CD14-positive monocyte (primary cell): ENCODE results near the gene PYROXD2. TPM values are rescaled to one million over a fixed set of nuclear protein-coding genes. Genes with fewer than 3 reads are reported as not detected.

Source experiments
- DNase-seq, 3 donors: peaks; one replicate each; pipeline ENCODE4 v3.0.0-alpha.2; 2011 to 2022
- H2AFZ ChIP-seq: 2 replicates; pipeline ENCODE4 v1.6.0; 2012; ENCODE audit warnings: mild to moderate bottlenecking, low read depth, low read length, inconsistent platforms; ENCODE audit not compliant: insufficient read depth, poor library complexity, severe bottlenecking
- H3K27ac ChIP-seq, 2 donors: 1 replicate in 1 of 2; 2 replicates in 1 of 2; pipeline ENCODE4 v1.5.1; 2012 to 2013; ENCODE audit warnings: low read length in 2 of 2, control low read depth in 1 of 2, inconsistent platforms in 1 of 2, low read depth in 1 of 2, mild to moderate bottlenecking in 1 of 2
- H3K27me3 ChIP-seq, 2 donors: one replicate each; pipeline versions ENCODE4 v1.6.0 to v1.6.1; 2011 to 2013; ENCODE audit warnings: low read length in 2 of 2; ENCODE audit not compliant: control insufficient read depth in 2 of 2, insufficient read depth in 2 of 2
- H3K36me3 ChIP-seq, 2 donors: replicated peaks in 1 of 2; 1 replicate in 1 of 2; 2 replicates in 1 of 2; pipeline versions ENCODE4 v1.5.1 to v1.6.1; 2012 to 2013; ENCODE audit warnings: low read length in 2 of 2, control low read depth in 1 of 2, inconsistent platforms in 1 of 2, mild to moderate bottlenecking in 1 of 2; ENCODE audit not compliant: insufficient read depth in 2 of 2, control insufficient read depth in 1 of 2
- H3K4me1 ChIP-seq, 2 donors: 1 replicate in 1 of 2; 2 replicates in 1 of 2; pipeline versions ENCODE4 v1.5.1 to v1.6.1; 2012 to 2013; ENCODE audit warnings: low read length in 2 of 2, control low read depth in 1 of 2, inconsistent platforms in 1 of 2, mild to moderate bottlenecking in 1 of 2, moderate library complexity in 1 of 2; ENCODE audit not compliant: insufficient read depth in 2 of 2, control insufficient read depth in 1 of 2
- H3K4me2 ChIP-seq: replicated peaks from 2 replicates; pipeline ENCODE3; 2012; ENCODE audit warnings: low read length, moderate library complexity, mild to moderate bottlenecking; ENCODE audit not compliant: poor library complexity, severe bottlenecking; ENCODE audit errors: extremely low read depth
- H3K4me3 ChIP-seq, 3 experiments: fragments of 200-600 bp in 1 of 3; sonication (generic) in 1 of 3; replicated peaks in 1 of 3; 1 replicate in 2 of 3; 2 replicates in 1 of 3; pipeline ENCODE4 v1.5.1; 2011 to 2013; ENCODE audit warnings: low read length in 3 of 3, mild to moderate bottlenecking in 3 of 3, control low read depth in 2 of 3, low read depth in 2 of 3, inconsistent platforms in 1 of 3, moderate library complexity in 1 of 3
- H3K79me2 ChIP-seq: 2 replicates; pipeline ENCODE4 v1.6.0; 2012; ENCODE audit warnings: mild to moderate bottlenecking, control low read depth, inconsistent platforms, low read length, moderate library complexity; ENCODE audit not compliant: insufficient read depth
- H3K9ac ChIP-seq: 2 replicates; pipeline ENCODE4 v1.6.0; 2017; ENCODE audit warnings: low read length, mild to moderate bottlenecking; ENCODE audit not compliant: insufficient read depth, poor library complexity, severe bottlenecking
- H3K9me3 ChIP-seq, 2 donors: replicated peaks in 1 of 2; 1 replicate in 1 of 2; 2 replicates in 1 of 2; pipeline versions ENCODE4 v1.5.1 to v1.6.1; 2012 to 2013; ENCODE audit warnings: low read length in 2 of 2, control low read depth in 1 of 2; ENCODE audit not compliant: control insufficient read depth in 1 of 2, insufficient read depth in 1 of 2
- H4K20me1 ChIP-seq: 2 replicates; pipeline ENCODE4 v1.6.0; 2012; ENCODE audit warnings: mild to moderate bottlenecking, low read length, control low read depth, moderate library complexity; ENCODE audit not compliant: insufficient read depth
- H3K27ac Mint-ChIP-seq, 7 donors: one replicate each; pipeline ENCODE4 v1.8.0; 2020; ENCODE audit warnings: mild to moderate bottlenecking in 7 of 7, mixed read lengths in 7 of 7, moderate library complexity in 6 of 7, inconsistent platforms in 2 of 7
- H3K27me3 Mint-ChIP-seq, 3 donors: one replicate each; pipeline ENCODE4 v1.8.0; 2021 to 2022; ENCODE audit warnings: low read depth in 3 of 3, mild to moderate bottlenecking in 3 of 3, mixed read lengths in 3 of 3, moderate library complexity in 3 of 3, inconsistent platforms in 1 of 3
- H3K36me3 Mint-ChIP-seq, 2 donors: one replicate each; pipeline ENCODE4 v1.8.0; 2020; ENCODE audit warnings: mixed read lengths in 2 of 2, inconsistent platforms in 1 of 2, mild to moderate bottlenecking in 1 of 2
- H3K4me1 Mint-ChIP-seq: one replicate; pipeline ENCODE4 v1.8.0; 2020; ENCODE audit warnings: mild to moderate bottlenecking, mixed read lengths
- H3K4me3 Mint-ChIP-seq, 2 donors: one replicate each; pipeline ENCODE4 v1.8.0; 2020; ENCODE audit warnings: mild to moderate bottlenecking in 2 of 2, mixed read lengths in 2 of 2, moderate library complexity in 1 of 2
- H3K9me3 Mint-ChIP-seq, 7 donors: one replicate each; pipeline ENCODE4 v1.8.0; 2020 to 2022; ENCODE audit warnings: mixed read lengths in 7 of 7, mild to moderate bottlenecking in 6 of 7, moderate library complexity in 6 of 7, inconsistent platforms in 2 of 7
- WGBS: methylation state at CpG from one replicate; pipeline ENCODE4 v1.1.5; 2013; ENCODE audit warnings: missing lambda C conversion rate; ENCODE audit not compliant: insufficient coverage; 5-methylcytosine and 5-hydroxymethylcytosine counted together
- intact Hi-C, 2 donors: fragments of 100-400 bp; cut with micrococcal nuclease; formaldehyde crosslinking; loops; one replicate each; pipeline versions ENCODE4 v1.15.0 to v1.15.1; 2023
- polyA plus RNA-seq, 3 donors: library from polyadenylated mRNA; depleted of rRNA in 1 of 3; unstranded in 2 of 3; stranded (reverse) in 1 of 3; fragments of 300-500 nt in 2 of 3; fragments of >200 nt in 1 of 3; fragmentation: Illumina TruSeq in 2 of 3; gene quantifications; 1 replicate in 2 of 3; 2 replicates in 1 of 3; pipeline ENCODE4 v1.2.3, GENCODE V29; 2012 to 2021
- TF ChIP-seq, protein P1 (sequence below): fragments of 200-600 bp; IDR thresholded peaks from one replicate; pipeline ENCODE4 v1.8.0; 2022; ENCODE audit warnings: antibody characterized with exemption, mild to moderate bottlenecking

PYROXD2 gene
- polyA plus RNA-seq, 3 donors: 0.27 to 21.6 (median 1.00) TPM

DNA sequence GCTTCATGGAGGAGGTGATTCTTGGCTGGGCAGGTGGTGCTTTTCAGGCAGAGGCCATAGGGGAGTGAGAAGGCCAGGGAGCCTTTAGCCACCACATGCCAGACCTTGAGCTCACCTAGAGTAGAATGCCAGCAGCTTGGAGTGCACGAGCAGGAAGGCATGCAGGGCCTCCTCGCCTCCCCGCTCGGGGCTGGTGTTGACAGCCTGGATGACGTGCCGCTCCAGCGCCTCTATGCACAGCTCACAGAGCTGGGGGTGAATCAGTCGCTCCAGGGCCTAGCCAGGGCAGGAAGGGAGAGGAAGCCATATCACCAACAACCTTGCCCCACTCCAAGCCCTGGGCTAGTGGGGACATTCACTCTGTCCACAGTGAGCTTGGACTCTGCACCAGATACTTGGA lies 16.0 kb upstream of the PYROXD2 start:
- no peak for DNase-seq
- no peak overlapping the region for H3K27ac ChIP-seq
- H3K4me3 ChIP-seq: no peak overlapping the region
- no peak overlapping the region for H3K9ac ChIP-seq
- peaks cover 2 to 11% (median 3%) of the 10 kb centered on the region in 7 donors for H3K9me3 Mint-ChIP-seq
- no peak overlapping the region for H2AFZ ChIP-seq
- peaks cover 81 to 94% of the 10 kb centered on the region in 2 donors for H3K36me3 Mint-ChIP-seq
- TF ChIP-seq, protein P1, sequence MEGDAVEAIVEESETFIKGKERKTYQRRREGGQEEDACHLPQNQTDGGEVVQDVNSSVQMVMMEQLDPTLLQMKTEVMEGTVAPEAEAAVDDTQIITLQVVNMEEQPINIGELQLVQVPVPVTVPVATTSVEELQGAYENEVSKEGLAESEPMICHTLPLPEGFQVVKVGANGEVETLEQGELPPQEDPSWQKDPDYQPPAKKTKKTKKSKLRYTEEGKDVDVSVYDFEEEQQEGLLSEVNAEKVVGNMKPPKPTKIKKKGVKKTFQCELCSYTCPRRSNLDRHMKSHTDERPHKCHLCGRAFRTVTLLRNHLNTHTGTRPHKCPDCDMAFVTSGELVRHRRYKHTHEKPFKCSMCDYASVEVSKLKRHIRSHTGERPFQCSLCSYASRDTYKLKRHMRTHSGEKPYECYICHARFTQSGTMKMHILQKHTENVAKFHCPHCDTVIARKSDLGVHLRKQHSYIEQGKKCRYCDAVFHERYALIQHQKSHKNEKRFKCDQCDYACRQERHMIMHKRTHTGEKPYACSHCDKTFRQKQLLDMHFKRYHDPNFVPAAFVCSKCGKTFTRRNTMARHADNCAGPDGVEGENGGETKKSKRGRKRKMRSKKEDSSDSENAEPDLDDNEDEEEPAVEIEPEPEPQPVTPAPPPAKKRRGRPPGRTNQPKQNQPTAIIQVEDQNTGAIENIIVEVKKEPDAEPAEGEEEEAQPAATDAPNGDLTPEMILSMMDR: no peak
- H3K27me3 Mint-ChIP-seq: no peaks in the 10 kb centered on the region
- peaks cover 90 to 96% of the 10 kb centered on the region in 2 donors for H3K36me3 ChIP-seq
- no peak overlapping the region for H3K4me2 ChIP-seq
- intact Hi-C loops: no loop called here
- H3K27me3 ChIP-seq: no peaks in the 10 kb centered on the region
- peaks cover 0 to 6% of the 10 kb centered on the region in 2 donors for H3K9me3 ChIP-seq
- peaks cover 2% of the 10 kb centered on the region for H3K4me1 Mint-ChIP-seq
- H3K27ac Mint-ChIP-seq: peak overlapping the region in 2 of 7 donors; percentile 21 to 25
- H4K20me1 ChIP-seq: peaks cover 15% of the 10 kb centered on the region
- no peaks in the 10 kb centered on the region for H3K4me1 ChIP-seq
- 85% methylated on average over 8 of the region's 8 CpGs for WGBS
- H3K4me3 Mint-ChIP-seq: no peak overlapping the region
- no peaks in the 10 kb centered on the region for H3K79me2 ChIP-seq

GRCh38 chr10:98430427-98430826 lies 15.4 kb upstream of the PYROXD2 start:
- 95% methylated on average over 4 of the region's 8 CpGs for WGBS

More at GRCh38 chr10:98430427-98430826, 15.4 kb upstream of the PYROXD2 start:
- Mint-ChIP-seq H3K27me3 (no peaks in the 10 kb centered on the region), H3K4me3 (no peak overlapping the region), H3K4me1 (peaks cover 2% of the 10 kb centered on the region), H3K36me3 (peaks cover 75 to 94% of the 10 kb centered on the region in 2 donors), H3K9me3 (peaks cover 0 to 11% (median 3%) of the 10 kb centered on the region in 7 donors), H3K27ac (peak overlapping the region in 1 of 7 donors; percentile 32)
- H3K27ac ChIP-seq: no peak overlapping the region
- H3K9ac ChIP-seq: no peak overlapping the region
- no peak for DNase-seq
- TF ChIP-seq, protein P1: no peak
- H3K79me2 ChIP-seq: no peaks in the 10 kb centered on the region
- intact Hi-C loops: no loop called here
- H2AFZ ChIP-seq: no peak overlapping the region
- H3K27me3 ChIP-seq: no peaks in the 10 kb centered on the region
- H3K36me3 ChIP-seq: peaks cover 91 to 96% of the 10 kb centered on the region in 2 donors
- peaks cover 0 to 6% of the 10 kb centered on the region in 2 donors for H3K9me3 ChIP-seq
- no peak overlapping the region for H3K4me2 ChIP-seq
- H3K4me3 ChIP-seq: no peak overlapping the region
- no peaks in the 10 kb centered on the region for H3K4me1 ChIP-seq
- peaks cover 15% of the 10 kb centered on the region for H4K20me1 ChIP-seq
